Natural killer cell treated with Interleukin-12 subunit alpha and Interleukin-12 subunit beta and Interleukin-15 and Interleukin-18, amount 100 ng/mL, for 72 hours (primary cell): ENCODE results near the gene EVI2B. TPM values are rescaled to one million over a fixed set of nuclear protein-coding genes. Genes with fewer than 3 reads are reported as not detected.
"Not testable (repeated sequence)": the region's sequence is repeated elsewhere in the genome, so short reads cannot be mapped to it uniquely, and the experiment has no call there.

ENCODE experiments used
- ATAC-seq, 2 donors: fragments of 150-1000 bp; cut with Tn5 transposase in 1 of 2; sonication (Bioruptor Pico), chemical (Tn5 transposase) in 1 of 2; 2 replicates each; pipeline ENCODE4 v1.10.0; 2021
- DNase-seq: peaks from one replicate; pipeline ENCODE4 v3.0.0; 2022; ENCODE audit warnings: low spot score
- H3K27ac Mint-ChIP-seq, 2 donors: 1 replicate in 1 of 2; 2 replicates in 1 of 2; pipeline ENCODE4 v1.8.0; 2022; ENCODE audit warnings: mixed read lengths in 2 of 2, mild to moderate bottlenecking in 1 of 2, moderate library complexity in 1 of 2
- H3K27me3 Mint-ChIP-seq, 2 donors: 1 replicate in 1 of 2; 2 replicates in 1 of 2; pipeline ENCODE4 v1.8.0; 2022; ENCODE audit warnings: mixed read lengths in 2 of 2
- H3K36me3 Mint-ChIP-seq: one replicate; pipeline ENCODE4 v1.8.0; 2022; ENCODE audit warnings: mixed read lengths
- H3K4me1 Mint-ChIP-seq, 2 donors: 1 replicate in 1 of 2; 2 replicates in 1 of 2; pipeline ENCODE4 v1.8.0; 2022; ENCODE audit warnings: low read depth in 2 of 2, mixed read lengths in 2 of 2, mild to moderate bottlenecking in 1 of 2
- H3K4me3 Mint-ChIP-seq: one replicate; pipeline ENCODE4 v1.8.0; 2022; ENCODE audit warnings: mixed read lengths
- H3K9me3 Mint-ChIP-seq: 2 replicates; pipeline ENCODE4 v1.8.0; 2022; ENCODE audit warnings: mixed read lengths
- total RNA-seq, 2 donors: library from RNA; stranded (reverse); gene quantifications; one replicate each; pipeline ENCODE4 v1.2.3, GENCODE V29; 2022

EVI2B gene
- total RNA-seq, 2 donors from 2014 or later = 16.3 to 28.0 TPM

GRCh38 chr17:31273516-31273915 lies 40.3 kb downstream of the EVI2B start:
- ATAC-seq (no peak), DNase-seq (no peak)
- Mint-ChIP-seq H3K36me3 (no peaks in the 10 kb centered on the region), H3K9me3 (no peaks in the 10 kb centered on the region), H3K27me3 (no peaks in the 10 kb centered on the region), H3K4me1 (peaks cover 11 to 12% of the 10 kb centered on the region in 2 donors), H3K4me3 (no peak overlapping the region), H3K27ac (peak overlapping the region in 1 of 2 donors; percentile 76)

GRCh38 chr17:31272803-31273202 lies 41.1 kb downstream of the EVI2B start:
- H3K9me3 Mint-ChIP-seq = no peaks in the 10 kb centered on the region
- peaks cover 11 to 12% of the 10 kb centered on the region in 2 donors for H3K4me1 Mint-ChIP-seq
- no peaks in the 10 kb centered on the region for H3K36me3 Mint-ChIP-seq
- H3K4me3 Mint-ChIP-seq = no peak overlapping the region
- ATAC-seq = no peak
- DNase-seq = no peak
- no peaks in the 10 kb centered on the region for H3K27me3 Mint-ChIP-seq
- peak overlapping the region in 1 of 2 donors; percentile 76 for H3K27ac Mint-ChIP-seq

- no peaks in the 10 kb centered on the region for H3K27me3 Mint-ChIP-seq
- H3K36me3 Mint-ChIP-seq = no peaks in the 10 kb centered on the region
- ATAC-seq = no peak
Observed at GRCh38 chr17:31272236-31272635, 41.6 kb downstream of the EVI2B start.

GRCh38 chr17:31269578-31269983 lies 44.3 kb downstream of the EVI2B start:
- Mint-ChIP-seq H3K27ac (no peak overlapping the region), H3K9me3 (no peaks in the 10 kb centered on the region), H3K36me3 (peaks cover 5% of the 10 kb centered on the region), H3K27me3 (no peaks in the 10 kb centered on the region), H3K4me3 (no peak overlapping the region), H3K4me1 (peaks cover 5 to 7% of the 10 kb centered on the region in 2 donors)
- DNase-seq (no peak), ATAC-seq (no peak)

More at GRCh38 chr17:31272236-31272635, 41.6 kb downstream of the EVI2B start:
- DNase-seq = no peak
- H3K4me1 Mint-ChIP-seq = peaks cover 11 to 12% of the 10 kb centered on the region in 2 donors
- peak overlapping the region in 1 of 2 donors; percentile 76 for H3K27ac Mint-ChIP-seq
- H3K9me3 Mint-ChIP-seq = no peaks in the 10 kb centered on the region
- H3K4me3 Mint-ChIP-seq = no peak overlapping the region

GRCh38 chr17:31269036-31269577 lies 44.7 kb downstream of the EVI2B start:
- ATAC-seq (no peak), DNase-seq (no peak)
- peaks cover 5% of the 10 kb centered on the region for H3K36me3 Mint-ChIP-seq
- no peak overlapping the region for H3K4me3 Mint-ChIP-seq
- H3K4me1 Mint-ChIP-seq = peaks cover under 1 to 3% of the 10 kb centered on the region in 2 donors
- H3K27me3 Mint-ChIP-seq = no peaks in the 10 kb centered on the region
- no peak overlapping the region for H3K27ac Mint-ChIP-seq
- no peaks in the 10 kb centered on the region for H3K9me3 Mint-ChIP-seq

- DNase-seq = no peak
- ATAC-seq = no peak
- Mint-ChIP-seq H3K27me3 (no peaks in the 10 kb centered on the region), H3K27ac (no peak overlapping the region), H3K4me1 (no peaks in the 10 kb centered on the region), H3K4me3 (no peak overlapping the region), H3K9me3 (no peaks in the 10 kb centered on the region), H3K36me3 (peaks cover 5% of the 10 kb centered on the region)
Observed at GRCh38 chr17:31266042-31266441, 47.8 kb downstream of the EVI2B start.

- not testable (repeated sequence) for H3K27ac Mint-ChIP-seq, H3K36me3 Mint-ChIP-seq
Observed at GRCh38 chr17:31262923-31263322, 50.9 kb downstream of the EVI2B start.

GRCh38 chr17:31261601-31262000 lies 52.3 kb downstream of the EVI2B start:
- peaks cover 5% of the 10 kb centered on the region for H3K36me3 Mint-ChIP-seq
- ATAC-seq (no peak), DNase-seq (no peak)
- no peaks in the 10 kb centered on the region for H3K9me3 Mint-ChIP-seq
- H3K4me1 Mint-ChIP-seq = no peaks in the 10 kb centered on the region
- no peak overlapping the region for H3K4me3 Mint-ChIP-seq
- H3K27me3 Mint-ChIP-seq = no peaks in the 10 kb centered on the region
- H3K27ac Mint-ChIP-seq = no peak overlapping the region

More at GRCh38 chr17:31262923-31263322, 50.9 kb downstream of the EVI2B start:
- not testable (repeated sequence) for H3K4me3 Mint-ChIP-seq, H3K4me1 Mint-ChIP-seq, H3K27me3 Mint-ChIP-seq, ATAC-seq, H3K9me3 Mint-ChIP-seq, DNase-seq

GRCh38 chr17:31260151-31260550 lies 53.7 kb downstream of the EVI2B start:
- no peaks in the 10 kb centered on the region for H3K4me1 Mint-ChIP-seq
- no peak for DNase-seq
- H3K27me3 Mint-ChIP-seq = no peaks in the 10 kb centered on the region
- H3K36me3 Mint-ChIP-seq = no peaks in the 10 kb centered on the region
- ATAC-seq = no peak
- H3K27ac Mint-ChIP-seq = no peak overlapping the region
- H3K4me3 Mint-ChIP-seq = no peak overlapping the region
- H3K9me3 Mint-ChIP-seq = no peaks in the 10 kb centered on the region

GRCh38 chr17:31256936-31257335 lies 56.9 kb downstream of the EVI2B start:
- Mint-ChIP-seq H3K27ac (no peak overlapping the region), H3K27me3 (no peaks in the 10 kb centered on the region), H3K36me3 (no peaks in the 10 kb centered on the region), H3K4me3 (no peak overlapping the region), H3K9me3 (no peaks in the 10 kb centered on the region), H3K4me1 (no peaks in the 10 kb centered on the region)
- ATAC-seq (no peak), DNase-seq (no peak)

GRCh38 chr17:31254654-31255053 lies 59.2 kb downstream of the EVI2B start:
- DNase-seq (no peak), ATAC-seq (no peak)
- no peak overlapping the region for H3K4me3 Mint-ChIP-seq
- H3K9me3 Mint-ChIP-seq = no peaks in the 10 kb centered on the region
- H3K27me3 Mint-ChIP-seq = no peaks in the 10 kb centered on the region
- H3K4me1 Mint-ChIP-seq = peaks cover 5 to 6% of the 10 kb centered on the region in 2 donors
- no peaks in the 10 kb centered on the region for H3K36me3 Mint-ChIP-seq
- H3K27ac Mint-ChIP-seq = no peak overlapping the region

Other genes with a start within 250 kb of the EVI2B start
- gene NF1, start 219.1 kb downstream of the EVI2B start, total RNA-seq = 10 to 100 TPM; 34.6 to 45.1 TPM
- 1 to 10 TPM in 1 of 2 donors, under 1 TPM in 1; 0.48 to 1.4 TPM for gene OMG, start 16.8 kb downstream of the EVI2B start, total RNA-seq
- gene EVI2A, start 7.6 kb upstream of the EVI2B start, total RNA-seq = 10 to 100 TPM in 1 of 2 donors, 1 to 10 TPM in 1; 6.2 to 13.8 TPM
- gene RAB11FIP4, start 77.6 kb upstream of the EVI2B start, total RNA-seq = 10 to 100 TPM; 16.2 to 21.6 TPM